Thyroid gland (tissue), 4 donors: Measurements from ENCODE around the gene COL25A1. TPM values are rescaled to one million over a fixed set of nuclear protein-coding genes. Genes with fewer than 3 reads are reported as not detected.

Experiments
- DNase-seq, 2 donors: peaks; one replicate each; pipeline ENCODE4 v3.0.0-alpha.2; 2019
- H3K27ac ChIP-seq, 3 donors: fragments of 200-600 bp; sonication (generic); 1 replicate in 2 of 3; 2 replicates in 1 of 3; pipeline ENCODE4 v1.5.1; 2016 to 2019; ENCODE audit warnings: mild to moderate bottlenecking in 1 of 3, moderate library complexity in 1 of 3
- H3K27me3 ChIP-seq: fragments of 200-600 bp; sonication (generic); one replicate; pipeline ENCODE4 v1.5.1; 2019
- H3K36me3 ChIP-seq, 2 donors: fragments of 200-600 bp; sonication (generic); one replicate each; pipeline ENCODE4 v1.5.1; 2016 to 2019
- H3K4me1 ChIP-seq, 2 donors: fragments of 200-600 bp; sonication (generic); one replicate each; pipeline ENCODE4 v1.5.1; 2017 to 2019
- H3K4me3 ChIP-seq, 3 donors: fragments of 200-600 bp; sonication (generic); replicated peaks in 1 of 3; 1 replicate in 2 of 3; 2 replicates in 1 of 3; pipeline ENCODE4 v1.5.1; 2016; ENCODE audit warnings: mild to moderate bottlenecking in 1 of 3
- H3K9me3 ChIP-seq: fragments of 200-600 bp; sonication (generic); one replicate; pipeline ENCODE4 v1.5.1; 2017
- POLR2A ChIP-seq, 2 donors: fragments of 450-650 bp; IDR thresholded peaks; one replicate each; pipeline ENCODE4 v1.6.1; 2017; ENCODE audit warnings: antibody characterized with exemption in 2 of 2, mild to moderate bottlenecking in 2 of 2, moderate library complexity in 1 of 2
- WGBS, 2 donors: methylation state at CpG; one replicate each; pipeline ENCODE4 v1.1.5; 2017; 5-methylcytosine and 5-hydroxymethylcytosine counted together
- intact Hi-C: fragments of 100-400 bp; cut with DNase I; formaldehyde crosslinking; loops from one replicate; pipeline ENCODE4 v1.15.1; 2023
- total RNA-seq, 4 donors: library from RNA; depleted of rRNA; stranded (reverse); fragments of >200 nt; gene quantifications; one replicate each; pipeline ENCODE4 v1.2.3, GENCODE V29; 2016
- TF ChIP-seq, protein P1 (sequence below), 6 experiments: fragments of 200-600 bp in 3 of 6; fragments of 450-650 bp in 3 of 6; sonication (generic) in 3 of 6; IDR thresholded peaks; one replicate each; pipeline ENCODE4 v1.5.1; 2016 to 2019; ENCODE audit warnings: antibody characterized with exemption in 6 of 6, mild to moderate bottlenecking in 2 of 6, inconsistent platforms in 1 of 6, moderate library complexity in 1 of 6

Gene COL25A1
- total RNA-seq, 4 donors from 2014 or later = 5.5 to 21.0 (median 7.1) TPM

DNA sequence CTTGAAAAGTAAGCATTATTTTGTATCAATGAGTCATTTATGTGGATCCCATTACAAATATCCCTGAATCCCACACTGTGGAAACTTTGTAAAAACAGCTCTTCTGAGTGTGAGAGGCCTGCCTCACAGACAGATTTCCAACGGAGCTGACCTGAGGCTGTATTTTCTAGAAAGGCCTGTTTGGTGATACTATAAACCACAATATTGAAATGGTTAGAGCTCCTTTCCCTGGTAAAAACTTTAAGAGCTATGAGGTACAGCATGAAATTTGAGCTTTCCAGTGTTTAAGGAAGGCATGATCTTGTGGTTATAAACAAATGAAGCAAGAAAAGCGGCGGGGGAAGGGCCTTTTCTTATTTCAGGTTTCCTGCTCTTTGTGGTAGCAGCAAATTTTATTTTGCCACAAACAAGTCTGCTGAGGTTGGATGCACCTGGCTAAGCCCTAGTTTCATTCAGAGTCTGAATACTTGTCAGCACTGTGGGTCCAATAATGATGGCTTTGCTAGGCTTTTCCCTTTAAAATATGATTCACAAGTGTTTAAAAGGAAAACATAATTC, 452.8 kb downstream of the COL25A1 start:
- peak in 1 of 2 donors; percentile 36 for DNase-seq
- no peaks in the 10 kb centered on the region for H3K36me3 ChIP-seq
- intact Hi-C loops = no loop called here
- H3K27ac ChIP-seq = no peak overlapping the region
- TF ChIP-seq POLR2A (IDR thresholded peaks at IDR 0.05) = no peak
- TF ChIP-seq, protein P1, sequence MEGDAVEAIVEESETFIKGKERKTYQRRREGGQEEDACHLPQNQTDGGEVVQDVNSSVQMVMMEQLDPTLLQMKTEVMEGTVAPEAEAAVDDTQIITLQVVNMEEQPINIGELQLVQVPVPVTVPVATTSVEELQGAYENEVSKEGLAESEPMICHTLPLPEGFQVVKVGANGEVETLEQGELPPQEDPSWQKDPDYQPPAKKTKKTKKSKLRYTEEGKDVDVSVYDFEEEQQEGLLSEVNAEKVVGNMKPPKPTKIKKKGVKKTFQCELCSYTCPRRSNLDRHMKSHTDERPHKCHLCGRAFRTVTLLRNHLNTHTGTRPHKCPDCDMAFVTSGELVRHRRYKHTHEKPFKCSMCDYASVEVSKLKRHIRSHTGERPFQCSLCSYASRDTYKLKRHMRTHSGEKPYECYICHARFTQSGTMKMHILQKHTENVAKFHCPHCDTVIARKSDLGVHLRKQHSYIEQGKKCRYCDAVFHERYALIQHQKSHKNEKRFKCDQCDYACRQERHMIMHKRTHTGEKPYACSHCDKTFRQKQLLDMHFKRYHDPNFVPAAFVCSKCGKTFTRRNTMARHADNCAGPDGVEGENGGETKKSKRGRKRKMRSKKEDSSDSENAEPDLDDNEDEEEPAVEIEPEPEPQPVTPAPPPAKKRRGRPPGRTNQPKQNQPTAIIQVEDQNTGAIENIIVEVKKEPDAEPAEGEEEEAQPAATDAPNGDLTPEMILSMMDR (IDR thresholded peaks at IDR 0.05) = no peak
- H3K27me3 ChIP-seq = no peaks in the 10 kb centered on the region
- peaks cover 0 to 4% of the 10 kb centered on the region in 2 donors for H3K4me1 ChIP-seq
- H3K9me3 ChIP-seq = no peaks in the 10 kb centered on the region
- WGBS, 2 donors = 65 to 77% methylated on average over 3 of the region's 3 CpGs
- H3K4me3 ChIP-seq = no peak overlapping the region

DNA sequence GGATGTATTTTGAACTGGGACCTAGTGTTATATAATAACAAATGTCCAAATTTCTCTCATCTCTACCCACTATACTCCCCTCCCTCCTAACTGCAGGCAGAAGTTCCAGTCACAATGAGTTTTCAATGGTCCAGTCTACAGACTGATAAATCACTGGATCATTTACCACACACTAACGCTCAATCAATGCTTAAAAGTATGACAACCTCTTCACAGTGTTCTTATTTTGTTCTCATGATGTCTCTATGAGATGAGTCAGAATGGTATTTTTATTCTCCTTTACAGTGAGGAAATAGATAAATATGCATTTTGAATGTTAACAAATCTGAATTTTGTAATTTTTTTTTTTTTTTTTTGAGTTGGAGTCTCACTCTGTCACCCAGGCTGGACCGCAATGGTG, 455.9 kb downstream of the COL25A1 start:
- TF ChIP-seq POLR2A (IDR thresholded peaks at IDR 0.05) = no peak
- TF ChIP-seq, protein P1 (IDR thresholded peaks at IDR 0.05) = no peak
- WGBS, 2 donors = 98% methylated on average over 2 of the region's 2 CpGs
- intact Hi-C loops = no loop called here
- H3K27ac ChIP-seq = no peak overlapping the region
- H3K4me3 ChIP-seq = no peak overlapping the region
- H3K36me3 ChIP-seq = no peaks in the 10 kb centered on the region
- no peak for DNase-seq
- no peaks in the 10 kb centered on the region for H3K9me3 ChIP-seq
- no peaks in the 10 kb centered on the region for H3K27me3 ChIP-seq
- H3K4me1 ChIP-seq = peaks cover 0 to 4% of the 10 kb centered on the region in 2 donors

DNA sequence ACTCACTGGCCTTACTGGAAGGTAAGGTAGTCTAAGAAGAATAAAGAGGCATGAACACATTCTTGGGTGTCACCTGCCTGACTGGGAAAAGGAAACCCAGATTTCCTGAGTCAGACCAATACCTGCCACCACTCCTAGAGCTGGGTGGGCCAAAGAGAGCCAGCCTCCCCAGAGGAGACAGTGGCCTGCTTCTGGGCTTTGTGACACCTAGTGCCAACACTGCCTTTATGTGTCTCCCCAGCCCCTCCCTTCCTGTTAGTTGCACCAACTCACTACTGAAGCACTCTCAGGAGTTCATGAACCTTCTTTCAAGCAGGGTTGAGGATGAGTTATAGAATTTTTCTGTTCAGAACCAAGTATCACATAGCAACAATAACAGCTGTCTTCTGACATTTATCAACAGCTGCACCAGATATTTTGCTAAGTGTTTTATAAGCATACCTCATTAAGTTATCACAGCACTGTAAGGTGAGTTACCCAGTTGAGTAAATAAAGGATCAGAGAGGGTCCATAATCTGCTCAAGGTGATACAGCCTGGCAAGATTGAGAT, 462.0 kb downstream of the COL25A1 start:
- Histone ChIP-seq H3K9me3 (no peaks in the 10 kb centered on the region), H3K27me3 (no peaks in the 10 kb centered on the region), H3K4me3 (no peak overlapping the region), H3K36me3 (no peaks in the 10 kb centered on the region), H3K4me1 (no peaks in the 10 kb centered on the region), H3K27ac (no peak overlapping the region)
- no peak for DNase-seq
- intact Hi-C loops = no loop called here
- no peak for TF ChIP-seq POLR2A (IDR thresholded peaks at IDR 0.05)
- TF ChIP-seq, protein P1 (IDR thresholded peaks at IDR 0.05) = no peak

DNA sequence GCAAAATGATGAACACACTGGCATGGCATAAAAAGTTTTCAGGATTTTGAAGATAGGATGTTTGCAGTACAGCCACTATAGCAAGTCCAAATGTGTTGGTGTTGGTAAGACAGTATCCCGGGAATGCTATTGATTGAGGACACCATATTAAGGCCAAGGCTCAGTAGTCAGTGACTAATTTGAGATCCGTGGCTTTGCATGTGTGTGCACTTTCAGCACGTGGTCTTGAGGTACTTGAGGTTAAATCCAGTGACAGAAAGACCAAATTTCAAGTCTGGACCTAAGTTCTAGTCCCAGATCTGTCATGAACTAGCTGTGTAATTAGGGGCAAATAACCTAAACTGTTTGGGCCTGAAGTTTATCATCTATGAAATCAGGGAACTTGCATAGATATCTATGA, 463.1 kb downstream of the COL25A1 start:
- Histone ChIP-seq H3K27me3 (no peaks in the 10 kb centered on the region), H3K9me3 (no peaks in the 10 kb centered on the region), H3K36me3 (no peaks in the 10 kb centered on the region), H3K4me3 (no peak overlapping the region), H3K4me1 (no peaks in the 10 kb centered on the region), H3K27ac (no peak overlapping the region)
- no peak for DNase-seq
- intact Hi-C loops = loop anchor here (10.0 kb wide), 1 partner anchor 565 kb away; no protein-coding TSS in a partner anchor
- no peak for TF ChIP-seq POLR2A (IDR thresholded peaks at IDR 0.05)
- TF ChIP-seq, protein P1 (IDR thresholded peaks at IDR 0.05) = no peak
- WGBS, 2 donors = 82 to 94% methylated on average over 3 of the region's 3 CpGs

DNA sequence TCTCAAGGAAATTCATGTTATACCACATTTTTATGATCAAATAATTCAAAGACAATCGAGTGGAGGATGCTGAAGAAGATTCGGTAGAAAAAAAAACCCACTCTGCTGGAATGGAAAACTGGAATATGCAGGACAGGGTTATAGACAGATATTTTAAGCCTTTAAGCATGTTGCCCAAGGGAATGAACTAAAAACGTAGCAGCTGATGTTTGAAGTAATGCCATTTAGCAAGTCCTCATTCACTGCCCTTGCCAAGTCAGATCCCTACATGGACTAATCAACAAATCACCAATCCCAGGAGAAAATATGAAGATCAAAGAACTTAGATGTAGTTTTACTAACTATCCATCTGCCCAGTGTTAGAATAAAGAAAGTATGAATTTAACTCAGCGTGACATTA, 464.0 kb downstream of the COL25A1 start:
- no peaks in the 10 kb centered on the region for H3K36me3 ChIP-seq
- no peaks in the 10 kb centered on the region for H3K27me3 ChIP-seq
- H3K4me3 ChIP-seq = no peak overlapping the region
- no peak for DNase-seq
- WGBS, 2 donors = 81 to 82% methylated on average over 4 of the region's 4 CpGs
- no peaks in the 10 kb centered on the region for H3K4me1 ChIP-seq
- TF ChIP-seq POLR2A (IDR thresholded peaks at IDR 0.05) = no peak
- TF ChIP-seq, protein P1 (IDR thresholded peaks at IDR 0.05) = no peak
- H3K27ac ChIP-seq = no peak overlapping the region
- H3K9me3 ChIP-seq = no peaks in the 10 kb centered on the region
- intact Hi-C loops = loop anchor here (10.0 kb wide), 1 partner anchor 566 kb away; no protein-coding TSS in a partner anchor
